SU-DHL-6 (cell line): ENCODE data around the gene CCNY.

ENCODE experiments used
- H2AFZ ChIP-seq: fragments of 200-600 bp; sonication (generic); 2 replicates; pipeline ENCODE4 v1.6.1; 2014; ENCODE audit warnings: low read depth, mild to moderate bottlenecking, moderate library complexity, mixed read lengths, antibody characterized with exemption, low read length; ENCODE audit not compliant: severe bottlenecking
- H3F3A ChIP-seq: fragments of 200-600 bp; shearing (Covaris generic); 2 replicates; pipeline ENCODE4 v1.6.0; 2016; ENCODE audit warnings: antibody characterized with exemption, mild to moderate bottlenecking; ENCODE audit not compliant: insufficient read depth
- H3K27ac ChIP-seq: fragments of 200-600 bp; sonication (generic); 2 replicates; pipeline ENCODE4 v1.5.1; 2016; ENCODE audit warnings: low read depth, mild to moderate bottlenecking, low read length, moderate library complexity, mixed read lengths
- H3K27me3 ChIP-seq: fragments of 200-600 bp; sonication (generic), shearing (Covaris generic); 2 replicates; pipeline ENCODE4 v1.6.0; 2014; ENCODE audit warnings: mild to moderate bottlenecking, low read length
- H3K36me3 ChIP-seq: fragments of 200-600 bp; sonication (generic); 2 replicates; pipeline ENCODE4 v1.6.1; 2014; ENCODE audit warnings: mild to moderate bottlenecking, low read length, mixed read lengths
- H3K4me2 ChIP-seq: fragments of 300-600, 200-600 bp; shearing (Covaris generic), sonication (generic); 2 replicates; pipeline ENCODE4 v1.6.0; 2014; ENCODE audit warnings: low read length, low read depth, mild to moderate bottlenecking; ENCODE audit not compliant: poor library complexity, severe bottlenecking
- H3K4me3 ChIP-seq: fragments of 200-600 bp; sonication (generic); 2 replicates; pipeline ENCODE4 v1.5.1; 2014; ENCODE audit warnings: antibody characterized with exemption, low read length, mild to moderate bottlenecking, mixed read lengths; ENCODE audit not compliant: insufficient read depth, poor library complexity, severe bottlenecking
- H3K79me2 ChIP-seq: fragments of 200-600 bp; sonication (generic); 2 replicates; pipeline ENCODE4 v1.6.1; 2014; ENCODE audit warnings: mild to moderate bottlenecking, low read length, moderate library complexity; ENCODE audit not compliant: insufficient read depth
- H3K9ac ChIP-seq: fragments of 200-600 bp; sonication (generic); 2 replicates; pipeline ENCODE4 v1.7.0; 2014; ENCODE audit warnings: mild to moderate bottlenecking, low read length
- H3K9me2 ChIP-seq: fragments of 200-600 bp; sonication (generic); replicated peaks from 2 replicates; pipeline ENCODE4 v1.6.1; 2014; ENCODE audit warnings: low read length; ENCODE audit not compliant: insufficient read depth
- H3K9me3 ChIP-seq: fragments of 200-600 bp; sonication (generic); 2 replicates; pipeline ENCODE4 v1.6.1; 2014; ENCODE audit warnings: low read length, mixed read lengths; ENCODE audit not compliant: insufficient read depth
- H4K20me1 ChIP-seq: fragments of 200-600 bp; sonication (generic); 2 replicates; pipeline ENCODE4 v1.6.1; 2014; ENCODE audit warnings: low read depth, mild to moderate bottlenecking, antibody characterized with exemption, low read length, moderate library complexity, mixed read lengths
- EZH2phosphoT487 ChIP-seq: fragments of 200-600 bp; sonication (generic), shearing (Covaris generic); conservative IDR thresholded peaks from 2 replicates; pipeline ENCODE4 v1.6.1; 2018; ENCODE audit warnings: mild to moderate bottlenecking, antibody characterized with exemption, low read length, moderate library complexity, mixed read lengths
- TF ChIP-seq, protein P1 (sequence below): fragments of 200-600 bp; sonication (generic); IDR thresholded peaks from one replicate; pipeline ENCODE4 v1.5.1; 2017; ENCODE audit warnings: antibody characterized with exemption, mild to moderate bottlenecking, low read length, moderate library complexity; ENCODE audit not compliant: insufficient read depth, poor library complexity, severe bottlenecking

The CCNY gene

DNA sequence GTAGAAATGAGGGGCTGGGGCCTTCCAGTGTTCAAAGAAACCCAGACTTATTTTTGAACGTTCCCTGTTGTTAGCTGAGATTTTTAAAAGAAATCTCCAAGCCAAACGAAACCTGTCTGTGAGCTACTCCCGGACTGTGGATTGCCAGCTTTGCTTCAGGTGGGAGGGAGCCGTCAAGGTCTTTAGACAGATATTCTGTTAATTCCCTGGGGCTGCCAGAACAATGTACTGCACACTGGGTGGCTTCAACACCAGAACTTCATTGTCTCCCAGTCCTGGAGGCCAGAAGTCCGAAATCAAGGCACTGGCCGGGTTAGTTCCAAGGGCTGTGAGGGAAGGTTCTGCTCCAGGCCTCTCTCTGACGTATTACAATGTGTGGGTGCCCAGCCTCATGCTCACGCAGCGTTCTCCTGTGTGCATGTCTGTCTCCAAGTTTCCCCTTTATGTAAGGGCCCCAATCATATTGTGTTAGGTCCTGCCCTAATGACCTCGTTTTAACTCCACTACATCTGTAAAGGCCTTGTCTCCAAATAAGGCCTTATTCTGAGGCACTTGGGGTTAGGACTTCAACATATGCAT is 208.9 kb downstream of the CCNY start:
- Histone ChIP-seq H3K9ac (no peak overlapping the region), H3K4me3 (no peak overlapping the region), H3K36me3 (no peaks in the 10 kb centered on the region), H2AFZ (no peak overlapping the region), H4K20me1 (no peaks in the 10 kb centered on the region), H3K79me2 (no peaks in the 10 kb centered on the region), H3K27ac (no peak overlapping the region), H3K9me2 (no peaks in the 10 kb centered on the region), H3K9me3 (no peaks in the 10 kb centered on the region), H3K4me2 (no peak overlapping the region), H3K27me3 (no peaks in the 10 kb centered on the region), H3F3A (no peaks in the 10 kb centered on the region)
- TF ChIP-seq EZH2phosphoT487, result no peak
- TF ChIP-seq, protein P1, sequence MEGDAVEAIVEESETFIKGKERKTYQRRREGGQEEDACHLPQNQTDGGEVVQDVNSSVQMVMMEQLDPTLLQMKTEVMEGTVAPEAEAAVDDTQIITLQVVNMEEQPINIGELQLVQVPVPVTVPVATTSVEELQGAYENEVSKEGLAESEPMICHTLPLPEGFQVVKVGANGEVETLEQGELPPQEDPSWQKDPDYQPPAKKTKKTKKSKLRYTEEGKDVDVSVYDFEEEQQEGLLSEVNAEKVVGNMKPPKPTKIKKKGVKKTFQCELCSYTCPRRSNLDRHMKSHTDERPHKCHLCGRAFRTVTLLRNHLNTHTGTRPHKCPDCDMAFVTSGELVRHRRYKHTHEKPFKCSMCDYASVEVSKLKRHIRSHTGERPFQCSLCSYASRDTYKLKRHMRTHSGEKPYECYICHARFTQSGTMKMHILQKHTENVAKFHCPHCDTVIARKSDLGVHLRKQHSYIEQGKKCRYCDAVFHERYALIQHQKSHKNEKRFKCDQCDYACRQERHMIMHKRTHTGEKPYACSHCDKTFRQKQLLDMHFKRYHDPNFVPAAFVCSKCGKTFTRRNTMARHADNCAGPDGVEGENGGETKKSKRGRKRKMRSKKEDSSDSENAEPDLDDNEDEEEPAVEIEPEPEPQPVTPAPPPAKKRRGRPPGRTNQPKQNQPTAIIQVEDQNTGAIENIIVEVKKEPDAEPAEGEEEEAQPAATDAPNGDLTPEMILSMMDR, result no peak

DNA sequence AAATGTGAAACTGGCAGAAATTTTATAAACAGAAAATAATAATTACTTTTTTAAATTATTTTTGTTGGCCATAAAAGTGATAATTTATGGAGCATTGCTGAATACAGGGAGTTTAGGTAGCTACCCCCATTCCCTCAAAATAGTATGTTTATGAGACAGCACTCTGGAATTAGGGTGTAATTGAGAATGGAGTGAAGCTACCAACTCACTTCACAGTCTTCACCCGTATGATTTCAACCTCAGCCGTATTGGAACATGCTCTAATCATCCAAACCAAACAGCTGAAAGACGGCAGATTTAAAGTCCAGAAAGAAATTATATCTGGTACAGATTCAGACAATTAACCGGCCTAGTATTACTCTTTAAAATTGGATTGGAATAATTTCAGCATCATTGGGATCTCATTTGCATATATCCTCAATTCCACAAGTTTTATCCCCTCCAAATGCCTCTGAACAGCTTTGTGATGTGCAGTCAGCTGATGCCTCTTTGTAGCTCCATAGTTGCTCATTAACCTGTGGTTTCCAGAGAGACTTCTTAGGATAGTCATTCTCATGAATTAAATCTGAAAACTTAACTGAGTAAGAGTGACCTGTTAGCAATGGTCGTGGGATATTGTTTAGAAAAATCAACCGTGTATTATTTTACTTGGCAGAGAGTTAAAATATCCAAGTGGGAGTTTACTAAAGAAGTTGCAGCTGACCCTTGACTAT is 209.7 kb downstream of the CCNY start:
- Histone ChIP-seq H2AFZ (no peak overlapping the region), H3K79me2 (no peaks in the 10 kb centered on the region), H3K9me3 (no peaks in the 10 kb centered on the region), H4K20me1 (no peaks in the 10 kb centered on the region), H3K9ac (no peak overlapping the region), H3F3A (no peaks in the 10 kb centered on the region), H3K36me3 (no peaks in the 10 kb centered on the region), H3K9me2 (no peaks in the 10 kb centered on the region), H3K27ac (no peak overlapping the region), H3K4me3 (no peak overlapping the region), H3K4me2 (no peak overlapping the region), H3K27me3 (no peaks in the 10 kb centered on the region)
- TF ChIP-seq, protein P1, result no peak
- no peak for TF ChIP-seq EZH2phosphoT487

DNA sequence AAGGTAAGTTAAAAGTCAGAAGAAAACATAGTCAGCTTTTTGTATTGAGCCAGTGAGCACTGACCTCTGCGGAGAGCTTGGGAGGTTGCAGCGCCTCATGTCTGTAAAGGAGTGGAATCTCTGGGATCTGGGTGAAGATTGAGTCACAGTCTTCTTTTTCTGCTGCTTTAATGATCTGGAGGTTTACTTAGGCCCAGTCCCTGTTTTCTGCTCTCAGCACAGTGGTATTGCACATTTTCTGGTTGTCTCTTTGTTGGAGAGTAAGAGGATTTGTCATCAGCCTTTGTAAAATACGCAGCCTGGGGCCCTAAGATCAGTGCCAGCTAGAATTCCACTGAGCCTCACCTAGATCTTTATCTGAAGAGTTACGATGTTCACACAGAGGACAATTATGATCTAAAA is 210.5 kb downstream of the CCNY start:
- H3K9me2 ChIP-seq, result no peaks in the 10 kb centered on the region
- H3K79me2 ChIP-seq, result no peaks in the 10 kb centered on the region
- no peaks in the 10 kb centered on the region for H3K27me3 ChIP-seq
- TF ChIP-seq, protein P1, result no peak
- TF ChIP-seq EZH2phosphoT487, result no peak
- H3K4me3 ChIP-seq, result no peak overlapping the region
- no peak overlapping the region for H3K4me2 ChIP-seq
- H2AFZ ChIP-seq, result no peak overlapping the region
- H3K27ac ChIP-seq, result no peak overlapping the region
- no peaks in the 10 kb centered on the region for H3F3A ChIP-seq
- H3K9ac ChIP-seq, result no peak overlapping the region
- no peaks in the 10 kb centered on the region for H3K9me3 ChIP-seq
- no peaks in the 10 kb centered on the region for H3K36me3 ChIP-seq
- H4K20me1 ChIP-seq, result no peaks in the 10 kb centered on the region
